GM04503 (cell line): ENCODE data around the gene FABP1.

Experiments used
- DNase-seq: peaks from one replicate; pipeline ENCODE4 v3.0.0-alpha.2; 2012; ENCODE audit warnings: low read depth

The FABP1 gene

DNA sequence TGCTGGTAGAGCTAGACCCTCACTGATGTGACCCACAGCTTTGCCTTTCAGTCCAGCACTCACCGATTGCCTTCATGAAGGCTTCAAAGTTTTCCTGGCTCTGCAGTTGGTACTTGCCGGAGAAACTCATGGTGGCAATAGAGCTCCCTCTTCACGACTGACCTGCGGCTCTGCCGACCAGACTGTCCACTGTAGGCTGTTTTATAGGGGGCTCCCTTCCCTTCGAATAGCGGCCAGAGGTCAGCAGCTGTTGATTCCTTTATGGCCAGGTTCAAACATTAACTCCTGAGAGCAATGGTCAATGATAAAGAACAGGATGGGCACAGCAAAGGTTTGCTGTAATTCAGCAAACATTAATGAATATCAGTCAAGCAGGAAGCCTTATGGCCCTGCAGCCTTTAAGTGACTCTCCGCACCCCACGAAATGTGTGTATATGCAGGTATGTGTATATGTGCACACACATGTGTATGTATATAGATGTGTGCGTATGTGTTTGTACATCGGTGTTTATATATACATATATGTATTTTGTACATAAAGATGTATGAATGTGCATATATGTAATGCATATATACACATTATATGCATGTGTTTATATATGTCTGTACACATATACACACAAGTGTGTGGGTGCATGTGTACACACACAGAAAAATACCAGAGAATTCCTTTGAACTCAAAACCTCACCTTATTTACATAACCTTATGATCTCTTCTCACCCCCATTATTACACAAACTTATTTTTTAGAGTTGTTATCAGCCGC, at the start of gene FABP1:
Gene FABP1 (minus strand): TSS at position 175 of the 766 bp plus-strand sequence. CDS start 45 bp downstream, at position 130.
- DNase-seq, result no peak

GRCh38 chr2:88177556-88177955, 49.7 kb upstream of the FABP1 start:
- DNase-seq, result no peak

DNA sequence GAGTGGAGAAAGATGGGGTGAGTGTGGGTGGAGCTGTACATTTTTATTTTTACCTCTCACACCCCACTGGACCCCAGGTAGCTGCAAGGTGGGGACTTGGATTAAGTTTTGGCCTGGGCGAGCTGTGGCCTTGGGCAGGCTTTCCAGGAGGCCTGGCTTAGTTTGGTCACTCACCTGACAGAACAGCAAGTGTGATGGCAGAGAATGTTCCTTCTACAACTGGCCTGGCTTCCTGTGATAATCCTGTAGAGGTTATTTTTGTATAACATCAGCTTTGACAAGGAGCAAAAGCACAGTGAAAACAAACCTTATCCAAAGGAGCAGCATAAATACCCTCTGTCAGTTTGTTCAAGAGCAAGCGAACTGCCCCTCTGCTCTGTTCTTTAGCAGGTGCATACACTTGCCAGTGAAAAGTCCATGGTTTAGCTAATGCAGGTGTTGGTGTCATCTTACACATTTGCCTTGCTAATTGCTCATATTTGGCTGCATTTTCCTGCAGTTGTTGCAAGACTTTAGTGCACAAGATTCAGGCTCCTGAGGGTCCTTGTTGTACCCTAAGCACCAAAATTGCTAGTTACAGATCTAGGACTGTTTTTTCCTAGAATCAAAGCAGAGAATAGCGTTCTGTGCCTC, 48.6 kb upstream of the FABP1 start:
- no peak for DNase-seq

DNA sequence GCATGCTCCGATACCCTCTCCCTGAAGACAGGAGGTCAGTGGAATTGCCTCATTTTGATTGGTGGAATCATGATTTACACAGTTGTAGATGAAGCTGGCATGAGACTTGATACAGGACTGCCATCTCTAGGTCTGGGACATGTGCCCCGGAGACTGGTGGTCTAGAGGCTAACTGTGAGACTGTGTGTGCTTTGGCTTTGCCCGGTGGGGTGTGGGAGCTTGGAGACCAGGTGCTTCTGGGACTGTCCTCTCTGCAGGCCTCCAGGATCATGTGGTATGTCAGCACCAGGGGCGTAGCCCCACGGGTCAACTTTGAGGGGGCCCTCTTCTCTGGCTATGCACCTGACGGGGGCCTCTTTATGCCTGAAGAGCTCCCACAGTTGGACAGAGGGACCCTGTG, 45.0 kb upstream of the FABP1 start:
- DNase-seq, result no peak

DNA sequence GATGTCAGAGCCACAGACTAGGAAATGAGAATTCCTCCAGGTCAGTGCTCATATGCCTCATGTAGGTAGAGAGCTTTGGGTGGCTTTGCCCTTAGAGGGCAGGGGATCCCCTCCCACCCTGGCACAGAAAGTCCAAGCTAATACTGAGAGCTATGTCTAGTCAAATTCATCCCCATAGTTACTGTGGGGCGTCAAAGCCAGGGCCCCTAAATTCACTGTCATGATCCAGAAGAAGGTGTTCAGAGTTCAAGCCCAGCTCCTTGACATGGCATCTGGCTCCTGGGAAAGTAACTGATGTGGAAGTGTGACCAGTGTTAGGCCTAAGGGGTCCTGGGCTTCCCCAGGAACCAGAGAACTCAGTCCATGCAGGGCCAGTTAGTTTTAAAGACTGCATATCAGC, 44.1 kb upstream of the FABP1 start:
- DNase-seq, result no peak

DNA sequence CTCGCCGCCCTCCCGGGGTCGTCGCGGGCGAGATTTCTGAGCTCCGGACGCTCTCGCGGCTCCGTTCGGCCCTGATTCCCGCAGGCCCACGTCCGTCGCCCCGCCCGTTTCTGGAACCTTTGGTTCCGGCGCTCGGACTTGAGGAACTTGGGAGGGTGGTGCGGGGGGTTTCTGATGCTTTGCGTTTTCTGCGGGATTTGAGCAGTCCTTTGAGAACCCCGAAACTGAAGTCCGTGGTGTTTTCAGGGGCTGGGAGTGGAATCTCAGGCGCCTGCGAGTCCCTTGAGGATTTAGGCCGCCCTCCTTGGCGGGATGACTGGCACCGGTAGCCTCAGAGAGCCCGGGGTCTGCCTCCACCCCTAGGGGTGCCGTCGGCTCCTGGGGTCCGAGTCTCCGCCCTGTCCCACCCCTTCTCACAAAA, 42.6 kb upstream of the FABP1 start:
- no peak for DNase-seq

DNA sequence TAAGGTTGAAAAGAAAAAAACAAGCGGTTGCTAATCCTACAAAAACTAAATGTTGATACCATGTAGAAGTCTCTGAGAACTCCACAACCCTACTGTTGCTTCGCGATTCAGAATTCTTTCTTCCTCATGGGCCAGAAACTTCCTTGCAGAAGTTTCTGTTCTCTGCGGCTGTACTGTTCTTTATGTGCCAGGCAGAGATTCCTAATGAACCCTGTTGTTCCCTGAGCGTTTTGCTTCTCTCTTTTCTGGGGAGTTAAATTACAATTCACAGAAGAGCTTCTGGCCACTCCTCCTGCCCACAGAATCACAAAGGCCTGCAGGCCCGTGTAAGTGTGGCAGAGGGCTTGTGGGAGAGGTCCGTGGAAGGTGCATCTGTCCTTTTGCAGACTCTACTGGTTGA, 40.5 kb upstream of the FABP1 start:
- no peak for DNase-seq

DNA sequence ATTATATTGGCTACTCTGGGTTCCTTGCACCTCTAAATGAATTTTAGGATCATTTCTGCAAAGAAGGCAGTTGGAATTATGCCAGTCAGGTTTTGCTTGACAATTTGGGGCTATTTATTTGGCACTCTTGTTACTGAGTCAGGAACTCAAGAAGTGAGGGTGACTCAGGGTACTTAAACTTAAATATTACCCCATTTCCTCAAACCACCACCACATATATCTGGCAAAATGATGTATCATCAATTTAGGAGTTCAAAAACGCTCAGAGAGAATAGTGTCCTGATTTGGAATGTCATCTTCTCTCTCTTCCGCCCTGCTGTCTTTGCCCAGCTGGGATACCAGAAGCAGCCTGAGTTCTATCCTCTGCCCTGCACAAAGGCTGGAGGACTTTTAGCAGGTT, 39.9 kb upstream of the FABP1 start:
- no peak for DNase-seq

- DNase-seq, result no peak
Measured at GRCh38 chr2:88165332-88166003, 37.6 kb upstream of the FABP1 start.

DNA sequence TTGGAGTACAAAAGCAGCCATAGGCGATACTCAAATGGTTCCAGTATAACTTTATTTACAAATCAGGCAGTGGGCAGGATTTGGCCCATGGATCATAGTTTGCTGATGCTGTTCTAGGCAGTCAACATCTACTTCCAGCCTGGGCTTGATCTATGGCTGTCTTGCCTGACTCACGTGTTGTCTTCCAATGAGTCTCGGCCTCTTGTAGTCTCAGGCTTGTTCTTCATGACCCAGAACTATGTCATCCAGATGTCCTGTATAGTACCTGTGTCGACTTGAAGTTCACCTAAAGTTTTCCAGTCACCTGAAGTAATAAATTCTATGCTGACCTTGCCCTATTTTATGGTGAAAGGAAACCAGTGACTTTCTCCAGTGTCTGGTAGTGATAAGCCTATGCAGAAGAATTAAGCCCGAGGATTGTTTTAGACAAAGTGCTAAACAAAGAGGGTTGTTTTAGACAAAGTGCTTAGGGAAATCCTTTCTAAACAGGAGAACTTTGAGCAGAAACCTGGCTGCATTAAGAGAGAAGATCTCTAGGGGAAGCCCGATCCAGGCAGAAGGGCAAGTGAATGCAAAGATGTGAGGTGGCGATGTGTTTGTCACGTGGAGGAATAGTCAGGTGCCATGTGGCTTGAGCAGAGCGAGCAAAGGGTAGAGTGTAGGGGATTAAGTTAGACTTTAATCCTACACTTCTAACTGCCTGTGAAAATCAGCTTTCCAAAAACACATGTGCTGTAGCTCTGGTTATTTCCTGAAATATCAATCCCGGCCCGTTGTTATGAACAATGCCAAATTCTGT, 33.8 kb upstream of the FABP1 start:
- no peak for DNase-seq

- no peak for DNase-seq
Measured at GRCh38 chr2:88160517-88160916, 32.7 kb upstream of the FABP1 start.

DNA sequence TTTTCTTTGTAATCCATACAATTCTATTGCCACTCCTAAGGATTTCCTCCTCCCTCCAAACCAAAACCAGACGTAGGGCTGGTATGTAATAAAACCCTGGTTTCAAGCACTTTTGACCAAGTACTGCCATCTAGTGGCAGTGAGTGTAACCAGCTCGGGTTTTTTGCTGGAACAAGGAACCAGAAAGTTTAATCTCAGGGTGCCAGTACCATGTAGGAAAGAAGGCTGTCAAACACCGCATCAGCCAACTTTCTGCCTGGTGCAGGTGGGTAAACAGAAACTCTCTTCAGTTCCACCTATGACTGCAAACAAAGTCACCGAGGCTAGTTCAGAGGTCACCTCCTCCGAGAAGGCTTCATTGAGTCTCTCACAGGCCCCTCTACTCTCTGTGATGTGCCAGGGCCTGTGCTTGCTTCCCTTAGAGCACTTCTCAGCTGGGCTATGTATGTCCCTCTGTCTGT, 32.1 kb upstream of the FABP1 start:
- DNase-seq, result no peak

GRCh38 chr2:88159481-88159880, 31.6 kb upstream of the FABP1 start:
- no peak for DNase-seq

DNA sequence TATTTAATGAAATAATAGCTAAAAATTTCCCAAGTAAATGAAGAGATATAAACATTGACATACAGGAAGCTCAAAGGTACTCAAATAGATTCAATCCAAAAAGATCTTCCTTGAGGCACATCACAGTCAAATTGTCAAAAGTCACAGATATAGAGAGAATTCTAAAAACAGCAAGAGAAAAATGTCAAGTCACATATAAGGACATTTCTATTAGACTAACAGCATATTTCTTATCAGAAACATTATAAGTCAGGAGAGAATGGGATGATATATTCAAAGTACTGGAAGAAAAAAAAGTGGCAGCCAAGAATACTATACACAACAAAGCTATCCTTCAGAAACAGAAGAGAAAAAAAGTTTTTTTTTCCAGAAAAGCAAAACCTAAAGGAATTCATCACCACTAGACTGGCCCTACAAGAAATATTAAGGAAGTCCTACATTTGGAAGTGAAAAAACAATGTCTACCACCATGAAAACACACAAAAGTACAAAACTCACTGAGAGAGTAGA, 21.1 kb upstream of the FABP1 start:
- no peak for DNase-seq

DNA sequence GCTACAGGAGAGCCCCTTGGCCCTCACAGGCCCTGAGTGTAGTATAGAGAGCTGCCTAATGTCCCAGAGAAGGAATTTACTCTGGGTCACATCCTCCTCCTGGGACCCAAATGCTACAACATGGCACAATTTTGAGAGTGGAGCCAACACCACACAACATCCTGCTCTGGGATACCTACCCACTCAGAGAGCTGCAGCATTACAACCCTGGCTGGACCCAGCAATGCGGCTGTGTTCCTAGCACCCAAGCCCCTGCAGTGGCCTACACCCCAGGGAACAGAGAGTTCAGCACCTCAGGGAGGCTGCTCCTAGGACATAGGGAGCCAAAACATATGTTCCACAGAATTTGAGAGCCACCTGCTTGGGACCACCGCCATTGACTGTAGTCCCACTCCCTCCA, 19.3 kb upstream of the FABP1 start:
- no peak for DNase-seq

DNA sequence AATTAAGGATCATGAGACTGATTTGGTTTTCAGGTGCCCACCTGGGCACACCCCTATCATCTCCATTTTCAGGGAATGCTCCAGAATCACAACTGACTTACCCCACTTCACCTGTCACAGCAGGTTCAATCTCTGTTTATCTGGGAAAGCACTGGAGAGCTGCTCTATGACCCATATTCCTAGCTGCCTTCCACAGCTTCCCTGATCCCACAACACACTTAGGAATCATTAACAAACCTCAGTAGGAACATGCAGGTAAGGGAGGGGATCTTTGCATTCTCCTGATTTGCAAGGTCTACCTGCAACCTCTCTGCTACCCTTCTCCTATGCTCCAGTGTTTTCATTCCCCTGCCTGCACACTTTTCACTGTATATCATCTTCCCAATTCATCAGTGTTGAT, 18.7 kb upstream of the FABP1 start:
- DNase-seq, result no peak

GRCh38 chr2:88144914-88145497, 17.1 kb upstream of the FABP1 start:
- no peak for DNase-seq

- no peak for DNase-seq
Measured at GRCh38 chr2:88144271-88144670, 16.4 kb upstream of the FABP1 start.

GRCh38 chr2:88141952-88142351, 14.1 kb upstream of the FABP1 start:
- DNase-seq, result no peak

DNA sequence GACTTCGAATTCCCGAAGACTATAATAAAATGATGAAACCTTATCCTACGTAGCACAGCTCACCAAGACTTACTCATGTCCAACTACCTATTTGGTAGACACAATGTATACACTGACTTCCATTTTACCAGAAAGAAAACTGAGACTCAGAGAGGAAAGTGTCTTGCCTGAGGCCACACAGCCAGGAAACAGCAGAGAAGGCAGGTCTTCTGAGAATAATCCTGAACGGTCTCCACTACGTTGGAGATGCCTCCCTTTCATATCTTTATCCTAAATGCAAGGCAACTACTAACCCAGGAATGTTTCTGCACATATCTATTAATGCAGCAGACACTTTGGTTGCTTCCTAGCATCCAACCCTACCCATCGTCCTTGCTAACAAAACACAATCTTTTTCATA, 11.9 kb upstream of the FABP1 start:
- DNase-seq, result no peak

- DNase-seq, result no peak
Measured at GRCh38 chr2:88139203-88139702, 11.4 kb upstream of the FABP1 start.

- DNase-seq, result no peak
Measured at GRCh38 chr2:88137833-88138232, 10.0 kb upstream of the FABP1 start.
